Activated effector memory CD4-positive, alpha-beta T cell treated with anti-CD3 and anti-CD28 coated beads, Interleukin-2, amount 50 U/mL, for 16 hours (primary cell): ENCODE data around the gene MRGPRE.
A peak's percentile ranks its signal among the peaks of the same experiment; 100 is the strongest.

ENCODE experiments used
- DNase-seq: peaks from one replicate; pipeline ENCODE4 v3.0.0-alpha.2; 2020

Gene MRGPRE

DNA sequence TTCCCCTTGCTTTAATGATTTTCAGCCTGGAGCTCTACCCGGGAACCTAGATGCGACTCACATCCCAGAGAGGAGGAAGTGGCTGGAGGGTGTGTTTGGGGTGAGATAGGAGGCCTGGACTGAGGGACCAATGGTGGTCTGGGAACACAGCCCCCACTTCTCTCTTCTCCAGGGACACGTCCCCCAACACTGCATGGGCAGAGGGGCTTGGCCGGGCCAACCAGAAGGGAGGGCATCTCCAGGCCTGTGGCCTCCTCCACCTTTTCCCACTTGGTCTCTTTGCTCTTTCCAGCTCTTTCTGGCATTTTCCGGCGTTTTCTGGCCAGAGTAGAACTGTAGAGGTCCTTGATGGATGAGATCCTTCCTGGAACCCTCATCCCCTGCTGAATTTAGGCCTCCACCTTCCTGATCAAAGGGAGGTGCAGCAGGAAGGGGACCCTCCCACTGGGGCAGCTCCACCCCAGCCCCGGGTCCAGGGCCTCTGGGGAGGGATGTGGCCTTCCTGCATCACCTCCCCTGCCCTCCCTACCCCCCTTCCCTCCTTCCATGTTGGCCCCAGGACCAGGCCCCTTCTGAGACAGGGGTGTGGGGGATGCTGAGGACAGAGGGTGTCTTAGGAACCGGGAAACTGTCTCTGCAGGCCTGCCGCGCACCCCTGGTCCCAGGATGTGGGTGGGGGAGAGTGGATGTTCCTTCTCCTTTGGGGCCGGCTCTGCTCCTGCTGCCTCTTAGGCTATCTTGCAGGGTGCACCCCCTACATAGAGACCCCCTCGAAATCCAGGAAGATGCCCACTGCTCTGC is 38.0 kb downstream of the MRGPRE start:
- no peak for DNase-seq

DNA sequence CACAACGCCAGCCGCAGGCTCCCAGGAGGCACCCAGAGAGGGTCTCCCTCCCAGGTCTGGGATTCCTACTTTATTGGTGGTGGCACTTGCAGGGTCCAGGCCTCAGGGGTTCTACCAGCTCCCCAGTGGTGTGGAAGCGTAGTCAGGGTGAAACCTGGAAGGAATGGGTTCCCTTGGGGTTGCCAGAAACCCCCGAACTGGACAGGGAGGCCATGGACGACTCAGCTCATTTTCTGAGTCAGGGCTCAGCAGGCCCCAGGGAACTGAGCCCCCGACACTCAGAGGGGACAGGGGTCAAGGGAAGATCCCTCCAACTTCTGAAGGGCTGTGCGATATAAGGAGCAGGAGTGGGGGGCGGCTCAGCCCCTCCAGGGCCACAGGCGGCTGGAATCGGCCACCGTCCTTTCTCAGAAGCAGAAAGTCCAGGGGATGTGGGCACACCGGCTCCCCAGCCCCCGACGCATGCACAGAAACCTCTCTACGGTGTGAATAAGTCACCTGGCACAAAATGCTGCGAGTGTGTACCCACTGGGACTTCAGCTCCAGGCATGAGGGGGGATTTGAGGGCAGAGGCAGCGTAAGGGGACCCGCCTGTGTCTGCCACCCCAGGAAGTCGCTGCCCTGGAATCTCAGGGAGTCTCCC is 38.7 kb downstream of the MRGPRE start:
- DNase-seq, result no peak

DNA sequence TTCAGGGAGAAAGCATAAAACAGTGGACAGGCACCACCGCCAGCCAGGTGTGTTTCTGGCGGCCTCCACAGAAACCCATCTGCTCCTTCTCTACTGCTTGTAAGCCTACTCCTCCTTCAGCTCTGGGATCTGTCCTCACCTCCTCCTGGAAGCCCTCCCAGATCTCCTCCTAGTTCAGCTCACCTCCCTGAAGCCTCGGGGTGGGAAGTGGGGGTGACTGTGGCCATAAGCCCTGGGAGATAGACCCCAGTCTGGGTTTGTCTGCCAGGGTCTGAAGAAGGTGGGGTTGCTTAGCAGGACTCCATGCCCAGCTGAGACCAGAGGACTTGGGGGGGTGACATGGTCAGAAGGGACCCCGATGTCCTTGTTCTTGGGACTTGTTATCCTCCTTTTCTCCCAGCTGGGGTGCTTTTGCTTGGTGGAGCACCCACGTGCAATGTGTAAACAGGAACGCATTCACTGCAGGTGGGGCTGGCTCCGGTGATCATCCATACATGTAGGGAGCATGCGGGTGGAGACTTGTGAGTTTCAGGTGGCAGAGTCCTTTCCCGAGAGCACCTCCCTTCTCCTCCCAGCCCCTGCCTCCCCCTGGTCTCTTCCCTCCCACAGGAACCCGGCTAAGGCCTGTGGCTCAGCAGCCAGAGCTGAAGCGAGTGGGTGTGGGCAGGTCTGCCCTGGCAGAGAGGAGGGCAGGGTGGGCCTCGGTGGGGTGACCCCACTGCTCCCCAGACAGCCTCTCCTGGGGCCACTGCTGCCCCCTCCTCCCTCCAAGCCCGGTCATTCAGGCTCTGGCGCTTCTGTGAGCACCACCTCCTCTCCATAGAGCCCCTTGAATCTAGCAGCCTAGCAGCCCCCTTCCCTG is 39.5 kb downstream of the MRGPRE start:
- DNase-seq, result peak; percentile 60

DNA sequence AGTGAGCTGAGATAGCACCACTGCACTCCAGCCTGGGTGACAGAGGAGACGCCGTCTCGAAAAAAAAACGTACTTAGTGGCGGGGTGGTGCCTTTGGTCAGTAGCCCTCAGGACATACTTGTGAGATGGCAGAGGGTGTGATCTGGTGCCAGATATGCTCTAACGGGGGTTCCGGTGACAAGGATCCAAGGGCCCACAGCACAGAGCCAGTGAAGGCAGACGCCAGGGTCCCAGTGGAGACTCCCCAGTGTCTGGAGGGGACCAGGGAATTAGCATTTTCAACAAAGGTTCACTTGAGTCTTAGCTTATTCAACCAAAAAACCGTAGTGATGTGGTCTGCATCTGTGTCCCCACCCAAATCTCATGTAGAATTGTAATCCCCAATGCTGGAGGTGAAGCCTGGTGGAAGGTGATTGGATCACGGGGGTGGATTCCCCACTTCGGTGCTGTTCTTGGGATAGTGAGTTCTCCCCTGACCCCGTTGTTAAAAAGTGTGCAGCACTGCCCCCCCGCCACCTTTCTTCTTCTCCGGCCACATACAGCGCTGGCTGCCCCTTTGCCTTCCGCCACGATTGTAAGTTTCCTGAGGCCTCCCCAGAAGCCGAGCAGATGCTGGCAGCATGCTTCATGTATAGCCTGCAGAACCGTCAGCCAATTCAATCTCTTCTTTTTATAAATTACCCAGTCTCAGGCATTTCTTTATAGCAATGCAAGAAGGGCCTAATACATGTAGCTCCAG is 40.5 kb downstream of the MRGPRE start:
- no peak for DNase-seq

DNA sequence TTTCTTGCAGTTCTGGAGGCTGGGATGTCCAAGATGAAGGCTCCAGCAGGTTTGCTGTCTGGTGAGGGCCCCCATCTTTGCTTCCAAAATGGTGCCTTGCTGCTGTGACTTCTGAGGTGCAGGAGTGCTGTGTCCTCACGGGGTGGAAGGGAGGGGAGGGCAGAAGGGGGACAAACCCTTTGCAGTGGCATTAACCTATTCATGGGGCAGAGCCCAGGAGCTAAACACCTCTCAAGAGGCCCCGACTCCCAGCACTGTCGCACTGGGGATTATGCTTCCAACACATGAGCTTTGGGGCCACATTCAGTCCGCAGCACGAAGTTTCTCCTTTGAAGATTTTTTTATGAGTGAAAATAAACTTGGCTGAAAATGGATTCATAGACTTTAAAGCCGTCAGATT is 41.6 kb downstream of the MRGPRE start:
- DNase-seq, result peak; percentile 24

DNA sequence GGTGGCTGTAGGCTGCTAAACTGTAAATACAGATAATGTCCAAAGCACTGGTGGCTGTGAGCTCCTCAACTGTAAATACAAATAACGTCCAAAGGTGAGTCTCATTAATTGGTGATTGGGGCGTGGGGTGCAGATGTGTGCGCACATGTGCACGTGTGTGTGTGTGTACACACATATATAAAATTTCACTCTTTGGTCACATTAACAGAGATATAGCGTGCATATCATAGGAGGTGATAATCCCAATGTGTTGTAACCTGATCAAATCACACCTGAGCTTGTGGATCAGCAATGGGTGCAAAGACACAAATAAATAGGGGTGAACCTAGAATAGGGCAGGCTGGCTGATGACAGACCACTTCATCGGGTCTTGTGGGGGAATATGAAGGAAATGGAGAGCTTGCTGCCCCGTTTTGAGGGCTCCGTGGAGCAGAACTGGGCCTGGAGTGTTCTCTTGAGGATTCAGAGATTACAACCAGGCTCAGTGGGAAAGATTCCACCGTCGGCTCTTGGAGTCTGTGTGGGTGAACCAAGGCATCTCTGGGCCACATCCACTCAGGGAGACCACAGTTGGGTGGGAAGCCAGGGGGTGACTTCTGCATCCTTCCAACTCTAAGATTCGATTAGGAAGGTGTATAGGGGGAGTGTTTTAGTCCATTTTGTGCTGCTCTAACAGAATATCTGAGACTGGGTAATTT is 42.2 kb downstream of the MRGPRE start:
- DNase-seq, result peak; percentile 37

DNA sequence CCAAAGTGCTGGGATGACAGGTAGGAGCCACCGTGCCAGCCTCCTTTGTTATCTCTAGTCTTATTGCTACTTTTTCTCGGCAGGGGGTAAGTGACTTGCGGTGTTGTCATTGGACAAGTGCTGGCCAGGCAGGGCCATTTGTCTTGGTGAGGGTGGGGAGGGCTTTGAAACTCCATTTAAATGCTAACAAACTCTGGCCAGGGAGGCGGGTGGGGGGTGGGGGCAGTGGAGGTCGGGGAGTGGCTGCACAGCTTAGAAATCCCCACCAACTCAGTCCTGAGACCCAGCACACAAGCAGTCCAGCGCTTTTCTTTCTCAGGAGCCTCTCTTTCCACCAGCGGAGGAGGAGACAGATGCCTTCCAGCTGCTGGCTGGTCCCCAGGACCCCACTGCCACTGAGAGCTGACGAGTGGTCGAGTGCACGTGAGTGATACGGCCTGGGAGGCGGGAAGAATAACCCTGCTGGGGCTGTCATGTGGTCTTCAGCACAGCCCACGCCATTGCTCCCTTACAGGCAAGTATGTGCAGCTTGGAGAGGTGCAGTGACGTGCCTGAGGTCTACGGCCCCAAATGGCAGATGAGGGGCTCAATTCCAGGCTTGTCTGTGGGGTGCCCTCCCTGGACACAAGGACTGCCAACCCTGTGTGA is 42.9 kb downstream of the MRGPRE start:
- peak; percentile 41 for DNase-seq

DNA sequence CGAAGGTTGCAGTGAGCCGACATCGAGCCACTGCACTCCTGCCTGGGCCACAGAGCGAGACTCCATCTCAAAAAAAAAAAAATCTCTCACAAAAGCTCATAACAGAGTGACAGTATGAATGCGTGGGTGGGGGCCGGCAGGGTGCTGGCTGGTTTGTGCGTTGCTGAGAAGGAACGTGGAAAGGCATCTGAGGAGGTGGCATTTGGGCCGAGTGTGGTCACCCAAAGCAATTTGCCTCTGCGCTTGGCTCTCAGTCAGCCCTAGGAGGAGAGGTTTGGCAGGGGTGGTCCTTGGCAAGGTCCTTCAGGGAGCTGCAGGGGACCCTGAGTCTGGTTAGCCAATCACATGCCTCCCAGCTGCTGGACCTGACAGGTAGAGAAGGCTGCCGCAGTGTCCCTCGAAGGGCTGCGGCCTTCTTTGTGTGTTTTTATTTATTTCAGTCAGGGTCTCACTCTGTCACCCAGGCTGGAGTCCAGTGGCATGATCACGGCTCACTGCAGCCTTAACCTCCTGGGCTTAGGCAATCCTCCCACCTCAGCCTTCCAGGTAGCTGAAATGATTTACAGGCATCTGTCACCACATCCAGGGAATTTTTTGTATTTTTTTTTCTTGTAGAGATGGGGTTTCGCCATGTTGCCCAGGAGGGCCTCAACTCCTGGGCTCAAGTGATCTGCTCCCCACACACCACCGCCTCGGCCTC is 43.6 kb downstream of the MRGPRE start:
- DNase-seq, result no peak

DNA sequence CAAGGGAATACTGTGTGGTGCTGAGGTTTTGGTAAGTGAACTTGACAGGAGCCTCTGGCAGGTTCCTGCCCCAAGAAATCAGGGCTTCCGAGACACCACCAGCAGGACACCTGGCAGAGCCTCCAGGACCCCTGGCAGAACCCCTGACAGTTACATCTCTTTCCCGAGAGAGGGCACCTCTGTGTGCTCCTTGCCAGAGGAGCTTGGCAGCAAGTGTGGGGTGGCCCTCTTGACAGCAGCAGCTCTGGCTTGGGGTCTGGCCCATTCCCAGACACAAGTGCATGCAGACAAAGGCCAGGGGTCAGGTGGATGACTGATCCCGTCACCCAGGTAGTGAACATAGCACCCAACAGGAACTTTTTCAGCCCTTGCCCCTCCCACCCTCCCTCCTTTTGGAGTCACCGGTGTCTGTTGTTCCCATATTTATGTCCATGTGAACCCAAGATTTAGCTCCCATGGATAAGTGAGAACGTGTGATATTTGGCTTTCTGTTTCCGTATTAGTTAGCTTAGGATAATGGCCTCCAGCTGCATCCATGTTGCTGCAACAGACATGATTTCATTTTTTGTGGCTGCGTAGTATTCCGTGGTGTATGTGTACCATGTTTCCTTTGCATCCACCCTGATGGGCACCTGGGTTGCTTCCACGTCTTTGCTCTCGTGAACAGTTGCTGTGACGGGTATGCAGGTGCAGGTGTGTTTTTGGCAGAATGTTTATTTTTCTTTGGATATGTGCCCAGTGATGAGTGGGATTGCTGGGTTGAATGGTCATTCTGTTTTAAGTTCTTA is 45.9 kb downstream of the MRGPRE start:
- peak; percentile 28 for DNase-seq

DNA sequence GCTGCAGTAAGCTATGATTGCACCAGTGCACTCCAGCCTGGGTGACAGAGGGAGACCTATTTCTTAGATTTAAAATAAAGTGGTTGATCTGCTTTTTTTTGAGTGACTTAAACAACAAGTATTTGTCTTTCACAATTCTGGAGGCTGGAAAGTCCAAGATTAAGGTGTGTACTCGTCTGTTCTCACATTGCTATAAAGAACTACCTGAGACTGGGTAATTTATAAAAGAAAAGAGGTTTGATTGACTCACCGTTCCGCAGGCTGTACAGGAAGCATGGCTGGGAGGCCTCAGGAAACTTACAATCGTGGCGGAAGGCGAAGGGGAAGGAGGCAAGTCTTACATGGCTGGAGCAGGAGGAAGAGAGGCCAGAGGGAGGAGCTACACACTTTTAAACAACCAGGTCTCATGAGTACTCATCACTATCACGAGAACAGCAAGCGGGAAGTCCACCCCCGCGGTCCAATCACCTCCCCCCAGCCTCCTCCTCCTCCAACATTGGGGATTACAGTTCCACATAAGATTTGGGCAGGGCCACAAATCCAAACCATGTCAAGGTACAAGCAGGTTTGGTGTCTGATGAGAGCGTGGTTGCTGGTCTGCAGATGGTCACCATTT is 47.4 kb downstream of the MRGPRE start:
- DNase-seq, result no peak

DNA sequence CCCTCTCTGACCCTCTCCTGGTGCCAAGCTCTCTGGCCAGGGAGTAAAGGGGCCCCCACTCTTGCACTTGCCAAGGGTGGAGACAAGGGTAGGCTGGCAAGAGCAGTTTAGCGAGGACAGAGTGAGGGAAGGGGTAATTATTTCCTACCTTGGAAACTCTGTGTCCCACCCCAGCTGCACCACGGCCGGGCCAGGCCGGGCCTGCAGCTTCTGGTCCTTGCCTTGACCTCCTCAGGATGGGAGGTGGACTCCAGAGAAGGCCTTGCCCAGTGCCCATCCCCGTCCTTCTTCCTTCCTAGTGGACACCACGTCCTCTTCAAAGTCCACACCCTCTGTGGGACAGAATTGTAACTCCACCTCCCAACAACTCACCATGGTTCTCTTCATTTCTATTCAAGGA is 48.7 kb downstream of the MRGPRE start:
- no peak for DNase-seq

DNA sequence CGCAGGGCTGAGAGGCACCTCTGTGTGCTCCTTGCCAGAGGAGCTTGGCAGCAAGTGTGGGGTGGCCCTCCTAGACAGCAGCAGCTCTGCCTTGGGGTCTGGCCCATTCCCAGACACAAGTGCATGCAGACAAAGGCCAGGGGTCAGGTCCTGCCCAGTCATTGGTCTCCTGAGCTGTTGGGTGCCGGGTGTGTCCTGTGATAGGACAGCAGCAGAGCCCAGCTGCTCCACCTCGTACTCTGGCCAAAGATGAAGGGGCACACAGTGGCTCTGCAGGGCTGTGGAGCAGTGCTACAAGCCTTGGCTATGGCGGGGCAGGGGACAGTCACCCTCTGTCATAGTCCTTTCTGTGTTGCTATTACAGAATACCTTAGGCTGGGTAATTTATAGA is 49.8 kb downstream of the MRGPRE start:
- no peak for DNase-seq

DNA sequence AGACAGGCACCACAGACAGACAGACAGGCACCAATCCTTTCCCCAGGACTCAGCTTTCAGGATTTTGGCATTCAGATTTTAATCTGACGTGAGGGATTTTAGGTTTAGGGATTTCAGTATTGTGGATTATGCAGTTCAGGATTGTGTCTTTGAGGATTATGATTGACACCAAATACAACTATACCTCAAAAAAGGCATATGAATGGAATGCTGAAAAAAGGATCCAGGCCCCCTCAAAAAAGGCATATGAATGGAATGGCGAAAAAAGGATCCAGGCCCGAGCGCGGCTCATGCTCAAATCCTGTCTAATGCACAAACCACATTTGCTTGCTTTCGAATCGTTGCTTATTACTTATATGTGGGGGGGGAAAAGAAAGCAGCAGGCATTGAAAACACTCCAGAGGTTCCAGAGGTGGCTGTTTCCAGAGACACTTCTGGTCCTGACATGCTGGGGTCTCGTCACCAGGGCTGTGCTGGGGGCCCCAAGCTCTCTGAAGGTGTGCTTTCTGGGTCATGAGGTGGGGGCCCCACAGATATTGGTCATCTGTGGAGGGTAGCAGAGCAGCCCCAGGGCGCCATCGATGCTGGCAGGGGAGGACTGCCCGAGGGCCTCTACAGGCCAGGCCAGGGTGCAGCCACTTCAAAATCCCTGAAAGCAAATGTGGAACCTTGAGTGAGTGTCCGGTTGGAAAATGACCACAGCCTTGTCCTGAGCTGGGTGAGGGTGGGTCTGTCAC is 50.3 kb downstream of the MRGPRE start:
- no peak for DNase-seq

DNA sequence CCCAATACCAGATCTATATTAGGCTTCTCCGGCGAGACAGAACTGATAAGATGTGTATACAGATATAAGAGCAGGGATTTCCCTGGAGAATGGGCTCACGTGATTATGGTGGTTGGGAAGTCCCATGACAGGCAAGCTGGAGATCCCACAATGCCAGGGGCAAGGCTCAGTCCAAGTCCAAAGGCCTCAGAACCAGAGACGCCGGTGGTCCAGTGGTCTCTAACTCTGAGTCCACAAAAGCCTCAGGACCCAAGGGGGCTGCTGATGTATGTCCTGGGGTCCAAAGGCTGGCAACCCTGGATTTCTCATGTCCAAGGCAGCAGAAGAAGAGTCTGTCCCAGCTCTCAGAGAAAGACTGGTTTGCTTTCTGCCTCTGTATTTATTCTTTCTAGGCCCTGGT is 51.3 kb downstream of the MRGPRE start:
- DNase-seq, result no peak

DNA sequence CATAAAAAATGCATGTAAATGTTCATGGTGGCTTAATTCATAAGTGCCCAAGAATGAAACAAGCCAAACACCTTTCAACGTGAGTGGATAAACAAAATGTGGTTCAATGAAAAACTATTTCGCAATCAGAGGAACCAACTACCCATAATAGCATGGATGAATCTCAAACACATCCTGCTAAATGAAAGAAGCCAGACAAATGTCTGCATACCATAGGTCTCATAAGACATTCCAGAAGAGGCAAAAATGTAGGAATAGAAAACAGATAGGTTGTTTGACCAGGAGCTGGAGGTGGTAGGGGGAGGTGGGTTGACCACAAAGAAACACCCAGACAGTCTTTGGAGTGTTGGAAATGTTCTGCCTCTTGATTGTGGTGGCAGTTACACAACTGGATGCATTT is 53.9 kb downstream of the MRGPRE start:
- no peak for DNase-seq

DNA sequence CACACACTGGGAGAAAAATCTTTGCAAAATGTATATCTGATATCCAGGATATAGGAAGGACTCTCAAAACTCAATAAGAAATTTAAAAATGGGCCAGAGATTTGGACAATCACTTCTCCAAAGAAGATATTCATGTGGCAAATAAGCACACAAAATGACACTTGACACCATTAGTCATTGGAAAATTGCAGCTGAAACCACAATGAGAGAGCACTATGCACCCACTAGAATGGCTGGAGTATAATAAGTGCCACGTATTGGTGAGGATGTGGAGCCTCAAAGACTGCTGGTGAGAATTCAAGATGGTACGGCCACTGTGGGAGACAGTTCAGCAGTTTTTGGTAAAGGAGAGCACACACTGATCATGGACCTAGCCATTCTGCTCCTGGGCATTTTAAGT is 54.3 kb downstream of the MRGPRE start:
- DNase-seq, result no peak
